HEK293 (cell line): ENCODE results near the gene STRIP1.

Experiments used
- HOXA7 ChIP-seq: sonication (generic); formaldehyde crosslinking; IDR thresholded peaks from 2 replicates; pipeline ENCODE4 v1.8.1; 2022; ENCODE audit warnings: missing genetic modification reagents, borderline replicate concordance
- RBAK ChIP-seq: fragments of 450-650 bp; formaldehyde crosslinking; IDR thresholded peaks from 2 replicates; pipeline ENCODE4 v1.5.1; 2016; ENCODE audit warnings: missing biosample characterization, missing genetic modification characterization
- SP2 ChIP-seq: fragments of 450-650 bp; formaldehyde crosslinking; IDR thresholded peaks from 2 replicates; pipeline ENCODE4 v1.5.1; 2016; ENCODE audit warnings: missing biosample characterization, missing genetic modification characterization
- TCF7L2 ChIP-seq: IDR thresholded peaks from 2 replicates; pipeline ENCODE4 v1.6.1; 2011; ENCODE audit warnings: low read depth, mild to moderate bottlenecking, inconsistent platforms, low read length, moderate library complexity, borderline replicate concordance
- ZBTB20 ChIP-seq: fragments of 450-650 bp; formaldehyde crosslinking; IDR thresholded peaks from 2 replicates; pipeline ENCODE4 v1.5.1; 2016; ENCODE audit warnings: missing biosample characterization, missing genetic modification characterization
- ZBTB7A ChIP-seq: fragments of 450-650 bp; formaldehyde crosslinking; IDR thresholded peaks from 2 replicates; pipeline ENCODE4 v1.5.1; 2016; ENCODE audit warnings: low read depth, missing biosample characterization, missing genetic modification characterization
- ZNF184 ChIP-seq: fragments of 450-650 bp; IDR thresholded peaks from 2 replicates; pipeline ENCODE4 v1.5.1; 2018; ENCODE audit warnings: missing biosample characterization, mild to moderate bottlenecking, missing genetic modification characterization
- ZNF24 ChIP-seq: fragments of 450-650 bp; formaldehyde crosslinking; IDR thresholded peaks from 2 replicates; pipeline ENCODE4 v1.5.1; 2016; ENCODE audit warnings: missing biosample characterization, missing genetic modification characterization
- ZNF274 ChIP-seq, 2 experiments: fragments of 200-500 bp in 1 of 2; fragments of 450-650 bp in 1 of 2; sonication (Bioruptor generic) in 1 of 2; formaldehyde crosslinking in 1 of 2; IDR thresholded peaks; 2 replicates each; pipeline versions ENCODE4 v1.5.1 to v1.6.1; 2014 to 2016; ENCODE audit warnings: borderline replicate concordance in 1 of 2, inconsistent platforms in 1 of 2, low read length in 1 of 2, missing biosample characterization in 1 of 2, missing genetic modification characterization in 1 of 2
- ZNF549 ChIP-seq: fragments of 450-650 bp; IDR thresholded peaks from 2 replicates; pipeline ENCODE4 v1.5.1; 2018; ENCODE audit warnings: missing biosample characterization, missing genetic modification characterization, mild to moderate bottlenecking, inconsistent platforms, moderate library complexity
- TF ChIP-seq, protein P1 (sequence below): fragments of 450-650 bp; formaldehyde crosslinking; IDR thresholded peaks from 2 replicates; pipeline ENCODE4 v1.5.1; 2016; ENCODE audit warnings: missing biosample characterization, missing genetic modification characterization
- TF ChIP-seq, protein P2 (sequence below): fragments of 450-650 bp; formaldehyde crosslinking; IDR thresholded peaks from 2 replicates; pipeline ENCODE4 v1.5.1; 2016; ENCODE audit warnings: missing biosample characterization, missing genetic modification characterization
- TF ChIP-seq, protein P3 (sequence below): fragments of 450-650 bp; formaldehyde crosslinking; IDR thresholded peaks from 2 replicates; pipeline ENCODE4 v1.5.1; 2016; ENCODE audit warnings: missing biosample characterization, missing genetic modification characterization, low read depth

DNA sequence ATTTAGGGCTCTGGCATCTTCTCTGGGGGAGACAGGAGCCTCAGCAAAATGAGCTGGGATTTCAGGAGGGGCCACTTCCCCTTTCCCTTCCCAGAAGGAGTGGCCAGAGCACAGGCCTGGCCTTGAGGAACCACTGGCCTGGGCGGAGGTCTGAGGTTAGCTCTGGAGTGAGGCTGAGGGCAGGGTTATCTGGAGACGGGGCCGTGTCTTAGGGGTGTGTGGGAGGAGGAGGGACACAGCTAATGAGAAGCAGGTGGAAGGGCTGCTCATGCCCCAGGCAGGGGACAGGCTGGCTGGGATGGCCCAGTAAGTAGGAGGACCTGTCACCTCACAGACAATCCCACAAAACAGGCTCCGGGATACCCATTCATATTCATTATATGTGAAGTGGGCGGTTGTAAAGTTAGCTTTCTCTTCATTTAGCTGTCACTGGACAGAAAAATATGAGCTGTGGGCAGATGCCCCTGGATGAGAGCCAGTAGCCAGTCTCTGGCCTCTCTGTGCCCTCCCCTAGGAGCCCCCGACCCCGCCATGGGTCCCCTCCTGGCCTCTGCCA, 23.6 kb downstream of the STRIP1 start:
- TF ChIP-seq, protein P1, sequence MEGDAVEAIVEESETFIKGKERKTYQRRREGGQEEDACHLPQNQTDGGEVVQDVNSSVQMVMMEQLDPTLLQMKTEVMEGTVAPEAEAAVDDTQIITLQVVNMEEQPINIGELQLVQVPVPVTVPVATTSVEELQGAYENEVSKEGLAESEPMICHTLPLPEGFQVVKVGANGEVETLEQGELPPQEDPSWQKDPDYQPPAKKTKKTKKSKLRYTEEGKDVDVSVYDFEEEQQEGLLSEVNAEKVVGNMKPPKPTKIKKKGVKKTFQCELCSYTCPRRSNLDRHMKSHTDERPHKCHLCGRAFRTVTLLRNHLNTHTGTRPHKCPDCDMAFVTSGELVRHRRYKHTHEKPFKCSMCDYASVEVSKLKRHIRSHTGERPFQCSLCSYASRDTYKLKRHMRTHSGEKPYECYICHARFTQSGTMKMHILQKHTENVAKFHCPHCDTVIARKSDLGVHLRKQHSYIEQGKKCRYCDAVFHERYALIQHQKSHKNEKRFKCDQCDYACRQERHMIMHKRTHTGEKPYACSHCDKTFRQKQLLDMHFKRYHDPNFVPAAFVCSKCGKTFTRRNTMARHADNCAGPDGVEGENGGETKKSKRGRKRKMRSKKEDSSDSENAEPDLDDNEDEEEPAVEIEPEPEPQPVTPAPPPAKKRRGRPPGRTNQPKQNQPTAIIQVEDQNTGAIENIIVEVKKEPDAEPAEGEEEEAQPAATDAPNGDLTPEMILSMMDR (tag by site-specific recombination), result no peak
- TF ChIP-seq TCF7L2 (no peak), ZNF274 (IDR thresholded peaks at IDR 0.05; ENCODE audit: low read length) (no peak), ZNF274 (tag by site-specific recombination; IDR thresholded peaks at IDR 0.05; ENCODE audit: borderline replicate concordance) (no peak), ZNF24 (tag by site-specific recombination) (no peak), HOXA7 (CRISPR knock-in tag) (no peak), SP2 (tag by site-specific recombination) (no peak), ZNF184 (tag by site-specific recombination) (no peak), RBAK (tag by site-specific recombination) (no peak), ZBTB7A (tag by site-specific recombination) (no peak), ZNF549 (tag by site-specific recombination) (no peak), ZBTB20 (tag by site-specific recombination) (no peak)
- TF ChIP-seq, protein P2, sequence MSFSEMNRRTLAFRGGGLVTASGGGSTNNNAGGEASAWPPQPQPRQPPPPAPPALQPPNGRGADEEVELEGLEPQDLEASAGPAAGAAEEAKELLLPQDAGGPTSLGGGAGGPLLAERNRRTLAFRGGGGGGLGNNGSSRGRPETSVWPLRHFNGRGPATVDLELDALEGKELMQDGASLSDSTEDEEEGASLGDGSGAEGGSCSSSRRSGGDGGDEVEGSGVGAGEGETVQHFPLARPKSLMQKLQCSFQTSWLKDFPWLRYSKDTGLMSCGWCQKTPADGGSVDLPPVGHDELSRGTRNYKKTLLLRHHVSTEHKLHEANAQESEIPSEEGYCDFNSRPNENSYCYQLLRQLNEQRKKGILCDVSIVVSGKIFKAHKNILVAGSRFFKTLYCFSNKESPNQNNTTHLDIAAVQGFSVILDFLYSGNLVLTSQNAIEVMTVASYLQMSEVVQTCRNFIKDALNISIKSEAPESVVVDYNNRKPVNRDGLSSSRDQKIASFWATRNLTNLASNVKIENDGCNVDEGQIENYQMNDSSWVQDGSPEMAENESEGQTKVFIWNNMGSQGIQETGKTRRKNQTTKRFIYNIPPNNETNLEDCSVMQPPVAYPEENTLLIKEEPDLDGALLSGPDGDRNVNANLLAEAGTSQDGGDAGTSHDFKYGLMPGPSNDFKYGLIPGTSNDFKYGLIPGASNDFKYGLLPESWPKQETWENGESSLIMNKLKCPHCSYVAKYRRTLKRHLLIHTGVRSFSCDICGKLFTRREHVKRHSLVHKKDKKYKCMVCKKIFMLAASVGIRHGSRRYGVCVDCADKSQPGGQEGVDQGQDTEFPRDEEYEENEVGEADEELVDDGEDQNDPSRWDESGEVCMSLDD (tag by site-specific recombination), result no peak
- TF ChIP-seq, protein P3, sequence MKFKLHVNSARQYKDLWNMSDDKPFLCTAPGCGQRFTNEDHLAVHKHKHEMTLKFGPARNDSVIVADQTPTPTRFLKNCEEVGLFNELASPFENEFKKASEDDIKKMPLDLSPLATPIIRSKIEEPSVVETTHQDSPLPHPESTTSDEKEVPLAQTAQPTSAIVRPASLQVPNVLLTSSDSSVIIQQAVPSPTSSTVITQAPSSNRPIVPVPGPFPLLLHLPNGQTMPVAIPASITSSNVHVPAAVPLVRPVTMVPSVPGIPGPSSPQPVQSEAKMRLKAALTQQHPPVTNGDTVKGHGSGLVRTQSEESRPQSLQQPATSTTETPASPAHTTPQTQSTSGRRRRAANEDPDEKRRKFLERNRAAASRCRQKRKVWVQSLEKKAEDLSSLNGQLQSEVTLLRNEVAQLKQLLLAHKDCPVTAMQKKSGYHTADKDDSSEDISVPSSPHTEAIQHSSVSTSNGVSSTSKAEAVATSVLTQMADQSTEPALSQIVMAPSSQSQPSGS (tag by site-specific recombination), result no peak
